NT2/D1 (cell line): ENCODE results near the gene DOCK1.

Experiments used
- DNase-seq: peaks from one replicate; pipeline ENCODE4 v3.0.0-alpha.2; 2011; ENCODE audit warnings: low read depth, low spot score
- H3K27me3 ChIP-seq: 2 replicates; pipeline ENCODE4 v1.6.0; 2011; ENCODE audit warnings: mild to moderate bottlenecking; ENCODE audit not compliant: insufficient read length, insufficient read depth
- H3K36me3 ChIP-seq: 2 replicates; pipeline ENCODE4 v1.6.1; 2011; ENCODE audit warnings: mild to moderate bottlenecking, low read length, mixed read lengths; ENCODE audit not compliant: insufficient read depth, insufficient read length
- H3K4me1 ChIP-seq: 2 replicates; pipeline ENCODE4 v1.5.1; 2011; ENCODE audit not compliant: insufficient read depth, insufficient read length
- H3K4me3 ChIP-seq: 2 replicates; pipeline ENCODE4 v1.5.1; 2011; ENCODE audit warnings: low read depth; ENCODE audit not compliant: insufficient read length
- H3K9ac ChIP-seq: 2 replicates; pipeline ENCODE4 v1.6.0; 2011; ENCODE audit warnings: low read depth; ENCODE audit not compliant: insufficient read length
- H3K9me3 ChIP-seq: 2 replicates; pipeline ENCODE4 v1.5.1; 2011; ENCODE audit warnings: mild to moderate bottlenecking, low read length; ENCODE audit not compliant: insufficient read depth
- SUZ12 ChIP-seq: IDR thresholded peaks from 2 replicates; pipeline ENCODE4 v1.6.1; 2011; ENCODE audit not compliant: insufficient read length, insufficient read depth; ENCODE audit errors: extremely low read depth
- YY1 ChIP-seq: IDR thresholded peaks from 2 replicates; pipeline ENCODE4 v1.6.1; 2011; ENCODE audit not compliant: insufficient read length, insufficient read depth
- ZNF274 ChIP-seq: IDR thresholded peaks from 2 replicates; pipeline ENCODE4 v1.6.1; 2011; ENCODE audit warnings: mild to moderate bottlenecking, low read depth, low read length

Gene DOCK1

DNA sequence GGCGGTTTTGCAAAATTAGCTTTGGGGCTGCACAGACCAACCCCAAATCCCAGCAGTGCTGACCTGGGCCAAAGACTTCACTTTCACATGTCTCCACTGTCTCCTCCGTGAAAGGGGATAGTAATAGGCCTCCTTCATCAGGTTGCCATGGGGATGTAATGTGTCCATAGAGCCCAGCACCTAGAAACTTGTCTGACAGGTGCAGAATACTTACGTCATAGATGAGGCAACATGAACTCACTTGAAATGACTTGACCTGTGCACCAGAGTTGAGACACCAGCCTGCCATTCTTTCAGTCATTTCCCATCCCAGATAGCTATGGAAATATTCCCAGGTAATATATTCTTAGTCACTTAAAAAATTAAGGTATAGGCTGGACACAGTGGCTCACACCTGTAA, 196.9 kb downstream of the DOCK1 start:
- H3K9ac ChIP-seq: no peak overlapping the region
- no peaks in the 10 kb centered on the region for H3K27me3 ChIP-seq
- TF ChIP-seq SUZ12 (no peak), ZNF274 (no peak), YY1 (no peak)
- DNase-seq: no peak
- no peaks in the 10 kb centered on the region for H3K9me3 ChIP-seq
- peaks cover 4% of the 10 kb centered on the region for H3K4me1 ChIP-seq
- no peak overlapping the region for H3K4me3 ChIP-seq
- peaks cover 23% of the 10 kb centered on the region for H3K36me3 ChIP-seq

DNA sequence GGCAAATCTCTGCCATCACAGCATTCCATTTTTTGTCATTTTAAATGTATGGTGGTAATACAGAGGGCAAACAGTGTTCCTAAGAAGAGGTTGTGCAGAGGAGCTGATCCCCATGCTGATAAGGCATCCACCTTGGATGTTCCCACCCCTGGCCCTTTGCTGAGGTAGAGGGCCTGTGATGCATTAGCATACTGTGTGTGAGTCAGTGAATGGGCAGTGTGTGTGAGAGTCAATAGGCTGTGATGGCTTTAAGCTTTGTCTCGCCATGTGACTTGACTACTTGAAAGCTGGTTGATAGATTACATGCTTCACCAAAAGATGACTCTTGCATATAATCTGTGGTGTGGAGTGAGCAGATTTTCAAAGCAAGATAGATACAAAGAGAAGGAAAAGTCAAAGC, 209.9 kb downstream of the DOCK1 start:
- peak; percentile 1 for DNase-seq
- TF ChIP-seq SUZ12 (no peak), ZNF274 (no peak), YY1 (no peak)
- Histone ChIP-seq H3K4me3 (no peak overlapping the region), H3K27me3 (no peaks in the 10 kb centered on the region), H3K36me3 (peaks cover 15% of the 10 kb centered on the region), H3K4me1 (no peaks in the 10 kb centered on the region), H3K9me3 (no peaks in the 10 kb centered on the region), H3K9ac (no peak overlapping the region)

DNA sequence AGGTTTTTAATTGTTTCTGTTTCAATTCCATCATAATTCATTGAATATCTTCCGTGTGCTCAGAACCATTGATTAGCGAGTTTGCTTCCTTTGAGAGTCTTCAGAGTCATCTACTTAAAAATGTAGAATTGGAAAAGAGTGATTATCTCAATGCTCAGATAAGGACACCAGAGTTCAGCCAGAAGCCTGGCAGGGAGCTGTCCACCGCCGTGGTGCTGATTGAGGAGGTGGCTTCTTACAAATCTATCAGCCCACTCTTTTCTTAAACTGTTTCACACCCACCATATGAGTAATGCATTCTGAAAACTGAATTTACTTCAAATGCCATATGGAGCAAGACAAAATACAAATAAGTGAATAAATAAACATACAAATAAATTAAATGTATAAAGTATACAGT, 211.9 kb downstream of the DOCK1 start:
- Histone ChIP-seq H3K4me3 (no peak overlapping the region), H3K36me3 (peaks cover 9% of the 10 kb centered on the region), H3K27me3 (no peaks in the 10 kb centered on the region), H3K9me3 (no peaks in the 10 kb centered on the region), H3K9ac (no peak overlapping the region), H3K4me1 (no peaks in the 10 kb centered on the region)
- no peak for TF ChIP-seq SUZ12
- no peak for TF ChIP-seq YY1
- TF ChIP-seq ZNF274: no peak
- DNase-seq: peak; percentile 28

DNA sequence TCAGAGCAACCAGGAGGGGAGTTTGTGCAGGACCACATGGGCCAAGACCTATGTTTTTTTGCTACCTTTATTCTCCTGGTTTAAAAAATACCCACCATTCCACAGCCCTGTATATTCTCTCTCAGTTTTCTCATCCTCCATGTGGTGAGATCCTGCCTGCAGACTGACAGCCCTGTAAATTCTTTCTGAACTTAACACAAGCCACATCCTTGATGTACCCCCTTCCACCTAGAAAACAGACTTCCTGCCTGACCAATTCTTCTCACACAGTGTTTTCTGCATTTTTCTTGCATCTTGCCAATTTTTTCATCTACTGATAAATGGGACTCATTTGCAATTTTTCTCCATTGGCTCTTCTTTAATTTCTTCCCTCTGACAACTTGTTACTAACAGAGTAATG, 212.8 kb downstream of the DOCK1 start:
- H3K4me1 ChIP-seq: no peaks in the 10 kb centered on the region
- no peak overlapping the region for H3K9ac ChIP-seq
- no peak overlapping the region for H3K4me3 ChIP-seq
- peaks cover 9% of the 10 kb centered on the region for H3K36me3 ChIP-seq
- no peaks in the 10 kb centered on the region for H3K27me3 ChIP-seq
- H3K9me3 ChIP-seq: no peaks in the 10 kb centered on the region
- no peak for DNase-seq
- no peak for TF ChIP-seq SUZ12
- TF ChIP-seq ZNF274: no peak
- TF ChIP-seq YY1: no peak

DNA sequence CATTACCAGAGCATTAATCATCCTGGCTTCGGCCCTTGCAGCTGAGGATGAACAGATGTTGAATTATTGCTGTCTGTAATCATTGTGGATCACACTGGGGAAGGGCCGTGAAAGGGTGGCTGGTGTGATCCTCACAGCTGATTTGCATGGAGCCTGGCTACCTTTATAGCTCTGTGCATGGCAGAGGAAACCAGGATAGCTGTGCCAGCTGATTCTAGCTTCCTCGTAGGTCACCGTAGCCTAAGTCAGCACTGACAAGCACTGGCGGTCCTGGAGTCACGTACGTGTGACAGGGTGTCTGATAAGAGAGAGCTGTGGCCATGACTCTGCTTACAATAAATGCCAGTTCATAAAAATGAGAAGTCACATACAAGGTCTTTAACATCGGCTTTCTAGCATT, 214.7 kb downstream of the DOCK1 start:
- no peak overlapping the region for H3K4me3 ChIP-seq
- no peak for DNase-seq
- H3K9ac ChIP-seq: no peak overlapping the region
- H3K9me3 ChIP-seq: no peaks in the 10 kb centered on the region
- no peaks in the 10 kb centered on the region for H3K4me1 ChIP-seq
- H3K27me3 ChIP-seq: no peaks in the 10 kb centered on the region
- peaks cover 2% of the 10 kb centered on the region for H3K36me3 ChIP-seq
- no peak for TF ChIP-seq YY1

DNA sequence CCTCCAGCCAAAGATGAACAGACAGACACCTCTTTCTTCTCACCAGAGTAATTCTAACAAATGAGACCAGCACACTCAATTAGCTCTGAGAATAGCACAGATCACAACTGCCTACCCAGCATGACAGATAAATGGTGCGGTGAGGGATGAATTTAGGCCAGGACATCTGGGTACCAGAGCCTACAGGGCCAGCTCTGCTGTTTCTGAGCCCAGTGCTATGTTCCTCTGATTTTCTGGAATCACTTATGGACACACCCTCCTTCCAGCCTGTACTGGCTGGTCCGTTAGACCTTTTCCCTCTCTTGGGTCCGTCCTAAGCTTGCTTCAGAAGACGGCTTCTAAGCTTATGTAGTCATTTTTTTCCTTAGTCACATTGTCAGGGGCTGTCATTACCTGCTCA, 217.6 kb downstream of the DOCK1 start:
- Histone ChIP-seq H3K4me3 (no peak overlapping the region), H3K27me3 (no peaks in the 10 kb centered on the region), H3K9me3 (no peaks in the 10 kb centered on the region), H3K9ac (no peak overlapping the region), H3K4me1 (no peaks in the 10 kb centered on the region), H3K36me3 (peaks cover 9% of the 10 kb centered on the region)
- DNase-seq: no peak
- no peak for TF ChIP-seq YY1
- no peak for TF ChIP-seq ZNF274
- no peak for TF ChIP-seq SUZ12

DNA sequence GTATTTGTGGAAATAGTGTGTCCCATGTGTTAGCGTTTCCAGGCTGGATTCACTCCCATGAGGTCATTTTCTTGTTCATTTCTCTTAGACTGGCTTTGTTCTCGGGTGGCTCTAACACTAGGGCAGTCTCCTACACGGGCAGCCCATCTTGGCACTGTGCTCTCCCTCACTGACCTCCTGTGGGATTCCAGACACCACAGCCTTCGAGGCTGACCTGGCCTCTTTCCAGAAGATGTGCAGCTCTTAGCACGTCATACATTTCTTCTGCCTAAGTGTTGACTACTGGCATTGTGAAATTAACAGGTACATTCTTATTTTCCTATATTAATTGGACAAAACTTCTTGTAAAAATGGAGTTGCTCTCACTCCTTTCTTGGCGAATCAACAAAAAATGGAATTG, 218.4 kb downstream of the DOCK1 start:
- Histone ChIP-seq H3K9me3 (no peaks in the 10 kb centered on the region), H3K27me3 (no peaks in the 10 kb centered on the region), H3K36me3 (peaks cover 9% of the 10 kb centered on the region), H3K9ac (no peak overlapping the region), H3K4me3 (no peak overlapping the region), H3K4me1 (no peaks in the 10 kb centered on the region)
- DNase-seq: no peak
- TF ChIP-seq YY1: no peak

DNA sequence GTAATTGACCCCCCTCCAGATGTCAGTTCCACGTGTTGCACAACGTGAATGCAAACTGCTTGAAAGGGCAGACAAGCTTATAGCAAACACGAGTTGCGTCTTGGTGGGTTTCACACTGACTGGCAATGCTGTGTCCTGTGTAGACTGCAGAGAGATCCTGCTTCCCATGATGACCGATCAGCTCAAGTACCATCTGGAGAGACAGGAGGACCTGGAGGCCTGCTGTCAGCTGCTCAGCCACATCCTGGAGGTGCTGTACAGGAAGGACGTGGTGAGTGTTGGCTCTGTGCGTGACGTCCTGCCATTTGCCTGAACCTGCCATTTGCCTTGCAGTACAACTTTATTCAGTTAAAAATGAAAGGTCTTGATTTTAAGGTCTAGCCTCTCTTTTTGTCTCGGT, 220.1 kb downstream of the DOCK1 start:
- no peak for TF ChIP-seq SUZ12
- no peak for TF ChIP-seq ZNF274
- TF ChIP-seq YY1: no peak
- DNase-seq: no peak

More for the DNA sequence above, 220.1 kb downstream of the DOCK1 start:
- Histone ChIP-seq H3K9me3 (no peaks in the 10 kb centered on the region), H3K4me3 (no peak overlapping the region), H3K9ac (no peak overlapping the region), H3K27me3 (no peaks in the 10 kb centered on the region), H3K36me3 (peaks cover 14% of the 10 kb centered on the region), H3K4me1 (no peaks in the 10 kb centered on the region)
